ENCODE results near the gene NIN. TPM values are rescaled to one million over a fixed set of nuclear protein-coding genes. Genes with fewer than 3 reads are reported as not detected.

NIN gene
- total RNA-seq, 1 experiment from 2014 or later: 26.6 TPM

DNA sequence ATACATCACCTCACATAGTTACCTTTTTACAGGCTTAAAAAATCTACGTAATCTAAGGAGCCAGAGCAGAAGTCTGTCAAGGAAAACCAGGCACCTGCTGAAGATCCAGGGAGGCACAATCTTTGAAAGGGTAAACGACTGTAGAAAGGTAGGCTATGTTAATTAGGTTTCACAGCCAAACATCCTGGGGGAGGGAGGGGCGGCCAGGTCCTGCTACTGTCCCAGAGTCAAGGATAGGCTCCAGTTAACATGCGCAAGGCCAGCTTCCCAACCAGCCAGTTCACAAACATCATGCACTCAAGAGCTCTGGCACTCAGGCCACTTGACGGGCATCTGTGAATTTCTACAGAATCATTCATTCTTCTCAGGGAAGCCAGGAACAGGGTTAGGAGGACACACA is 22.9 kb downstream of the NIN start:
- CTCF ChIA-PET: no interaction called here
- TF ChIP-seq, protein P1, sequence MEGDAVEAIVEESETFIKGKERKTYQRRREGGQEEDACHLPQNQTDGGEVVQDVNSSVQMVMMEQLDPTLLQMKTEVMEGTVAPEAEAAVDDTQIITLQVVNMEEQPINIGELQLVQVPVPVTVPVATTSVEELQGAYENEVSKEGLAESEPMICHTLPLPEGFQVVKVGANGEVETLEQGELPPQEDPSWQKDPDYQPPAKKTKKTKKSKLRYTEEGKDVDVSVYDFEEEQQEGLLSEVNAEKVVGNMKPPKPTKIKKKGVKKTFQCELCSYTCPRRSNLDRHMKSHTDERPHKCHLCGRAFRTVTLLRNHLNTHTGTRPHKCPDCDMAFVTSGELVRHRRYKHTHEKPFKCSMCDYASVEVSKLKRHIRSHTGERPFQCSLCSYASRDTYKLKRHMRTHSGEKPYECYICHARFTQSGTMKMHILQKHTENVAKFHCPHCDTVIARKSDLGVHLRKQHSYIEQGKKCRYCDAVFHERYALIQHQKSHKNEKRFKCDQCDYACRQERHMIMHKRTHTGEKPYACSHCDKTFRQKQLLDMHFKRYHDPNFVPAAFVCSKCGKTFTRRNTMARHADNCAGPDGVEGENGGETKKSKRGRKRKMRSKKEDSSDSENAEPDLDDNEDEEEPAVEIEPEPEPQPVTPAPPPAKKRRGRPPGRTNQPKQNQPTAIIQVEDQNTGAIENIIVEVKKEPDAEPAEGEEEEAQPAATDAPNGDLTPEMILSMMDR (IDR thresholded peaks at IDR 0.05; ENCODE audit: unreplicated experiment): no peak
- BruUV-seq (replicated peaks): no TSS peak
- Mint-ChIP-seq H3K9me3 (ENCODE audit: low read depth, unreplicated experiment) (no peaks in the 10 kb centered on the region), H3K27me3 (ENCODE audit: unreplicated experiment) (no peaks in the 10 kb centered on the region), H3K27ac (ENCODE audit: unreplicated experiment) (no peak overlapping the region), H3K36me3 (ENCODE audit: insufficient read depth, unreplicated experiment) (no peaks in the 10 kb centered on the region), H3K4me3 (ENCODE audit: low read depth, unreplicated experiment) (no peak overlapping the region), H3K4me1 (ENCODE audit: low read depth, unreplicated experiment) (no peaks in the 10 kb centered on the region)
- no peak for DNase-seq
- intact Hi-C loops (cut with micrococcal nuclease; ENCODE audit: unreplicated experiment): no loop called here

DNA sequence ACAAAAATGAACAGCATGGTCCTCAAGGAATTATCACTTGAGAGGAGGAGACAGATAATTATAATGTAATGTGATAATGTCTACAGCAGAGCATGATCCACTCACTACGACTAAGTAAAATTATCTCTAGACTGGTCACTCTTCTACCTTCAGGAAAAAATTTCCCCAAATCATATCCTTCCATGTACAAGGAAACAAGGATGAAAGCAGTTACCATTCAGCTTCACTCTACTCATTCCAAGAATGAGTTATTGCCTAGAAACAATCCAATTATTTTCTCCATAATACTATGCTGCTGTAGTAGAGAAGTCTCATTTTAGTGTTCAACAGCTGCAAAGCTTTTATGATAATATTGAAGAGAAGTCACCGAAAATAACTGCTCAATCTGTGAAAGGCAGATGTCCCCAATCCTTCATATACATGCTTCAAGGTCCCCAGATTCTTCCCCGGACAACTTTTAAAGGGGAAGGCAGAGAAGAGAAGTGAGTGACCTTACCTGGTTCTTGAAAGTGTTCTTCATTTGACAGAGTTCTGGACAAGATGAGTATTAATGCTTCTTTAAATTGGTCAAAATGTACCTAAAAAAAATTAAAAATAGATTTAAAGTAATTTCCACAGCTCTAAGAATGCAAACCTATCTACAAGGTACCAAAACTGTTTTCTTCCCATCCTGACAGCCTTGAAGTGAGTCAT is 24.6 kb downstream of the NIN start:
- BruUV-seq (replicated peaks): no TSS peak
- no peaks in the 10 kb centered on the region for H3K4me1 Mint-ChIP-seq (ENCODE audit: low read depth, unreplicated experiment)
- CTCF ChIA-PET: no interaction called here

DNA sequence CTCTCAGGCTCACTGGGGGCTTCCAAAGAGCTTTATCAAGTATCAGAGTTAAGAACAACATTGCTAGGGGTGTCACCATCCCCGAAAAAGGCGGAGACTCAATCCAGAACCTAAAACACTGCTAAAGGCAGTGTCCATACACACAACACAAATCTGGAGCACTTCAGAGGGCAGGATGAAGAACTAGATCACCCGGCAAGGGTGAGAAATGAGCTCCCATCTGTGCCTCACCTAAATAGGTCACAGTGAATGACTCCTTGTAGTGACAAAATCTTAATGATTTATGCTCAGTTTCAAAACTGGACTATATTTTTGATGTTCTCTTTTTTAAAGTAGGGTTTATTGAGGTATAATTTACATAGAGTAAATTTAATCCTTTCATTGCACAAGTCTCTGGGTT is 25.6 kb downstream of the NIN start:
- CTCF ChIA-PET: no interaction called here
- Mint-ChIP-seq H3K9me3 (ENCODE audit: low read depth, unreplicated experiment) (no peaks in the 10 kb centered on the region), H3K36me3 (ENCODE audit: insufficient read depth, unreplicated experiment) (no peaks in the 10 kb centered on the region), H3K4me1 (ENCODE audit: low read depth, unreplicated experiment) (no peaks in the 10 kb centered on the region), H3K27ac (ENCODE audit: unreplicated experiment) (no peak overlapping the region), H3K4me3 (ENCODE audit: low read depth, unreplicated experiment) (no peak overlapping the region), H3K27me3 (ENCODE audit: unreplicated experiment) (no peaks in the 10 kb centered on the region)
- TF ChIP-seq, protein P1 (IDR thresholded peaks at IDR 0.05; ENCODE audit: unreplicated experiment): no peak
- DNase-seq: no peak
- intact Hi-C loops (cut with micrococcal nuclease; ENCODE audit: unreplicated experiment): no loop called here
- no TSS peak for BruUV-seq (replicated peaks)

More for the DNA sequence above, 24.6 kb downstream of the NIN start:
- H3K9me3 Mint-ChIP-seq (ENCODE audit: low read depth, unreplicated experiment): no peaks in the 10 kb centered on the region
- TF ChIP-seq, protein P1 (IDR thresholded peaks at IDR 0.05; ENCODE audit: unreplicated experiment): no peak
- no peaks in the 10 kb centered on the region for H3K27me3 Mint-ChIP-seq (ENCODE audit: unreplicated experiment)
- DNase-seq: no peak
- no peaks in the 10 kb centered on the region for H3K36me3 Mint-ChIP-seq (ENCODE audit: insufficient read depth, unreplicated experiment)
- no peak overlapping the region for H3K4me3 Mint-ChIP-seq (ENCODE audit: low read depth, unreplicated experiment)
- H3K27ac Mint-ChIP-seq (ENCODE audit: unreplicated experiment): no peak overlapping the region
- intact Hi-C loops (cut with micrococcal nuclease; ENCODE audit: unreplicated experiment): no loop called here

DNA sequence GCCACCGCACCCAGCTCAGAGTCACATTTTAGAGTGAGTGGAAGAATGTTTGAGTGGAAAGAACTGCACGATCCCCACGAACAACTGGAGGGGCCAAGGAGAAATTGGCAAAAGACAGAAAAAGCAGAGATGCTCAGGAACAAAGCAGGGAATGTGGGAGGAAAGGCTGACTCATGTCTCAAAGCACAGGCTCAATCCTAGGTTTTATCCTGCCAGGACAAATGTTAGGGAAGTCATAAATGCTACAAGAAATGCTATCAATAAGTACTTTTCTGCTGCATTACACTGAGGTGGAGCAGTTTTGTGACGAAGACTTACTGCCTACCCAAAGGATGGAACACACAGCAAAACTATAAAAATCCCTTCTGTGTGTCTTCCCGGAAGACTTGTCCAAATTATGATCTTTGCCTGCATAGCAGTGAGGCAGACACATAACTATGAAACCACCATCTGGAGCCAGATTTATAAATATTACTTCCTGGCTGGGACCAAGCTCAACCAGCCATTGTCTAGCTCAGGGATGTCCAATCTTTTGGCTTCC is 26.7 kb downstream of the NIN start:
- no peaks in the 10 kb centered on the region for H3K36me3 Mint-ChIP-seq (ENCODE audit: insufficient read depth, unreplicated experiment)
- TF ChIP-seq, protein P1 (IDR thresholded peaks at IDR 0.05; ENCODE audit: unreplicated experiment): no peak
- intact Hi-C loops (cut with micrococcal nuclease; ENCODE audit: unreplicated experiment): no loop called here
- no TSS peak for BruUV-seq (replicated peaks)
- H3K4me1 Mint-ChIP-seq (ENCODE audit: low read depth, unreplicated experiment): no peaks in the 10 kb centered on the region
- H3K27ac Mint-ChIP-seq (ENCODE audit: unreplicated experiment): no peak overlapping the region
- no peak for DNase-seq
- no peaks in the 10 kb centered on the region for H3K9me3 Mint-ChIP-seq (ENCODE audit: low read depth, unreplicated experiment)
- CTCF ChIA-PET: no interaction called here
- no peaks in the 10 kb centered on the region for H3K27me3 Mint-ChIP-seq (ENCODE audit: unreplicated experiment)
- no peak overlapping the region for H3K4me3 Mint-ChIP-seq (ENCODE audit: low read depth, unreplicated experiment)
